GM21390 (cell line): Measurements from ENCODE around the gene ACAP3.
"Not testable (repeated sequence)": the region's sequence is repeated elsewhere in the genome, so short reads cannot be mapped to it uniquely, and the experiment has no call there.

Source experiments
- ATAC-seq: cut with Tn5 transposase; IDR thresholded peaks from one replicate; pipeline ENCODE4 v1.9.1; 2021; ENCODE audit not compliant: unreplicated experiment

Gene ACAP3

GRCh38 chr1:1317420-1317819 lies 9.7 kb upstream of the ACAP3 start:
- no peak for ATAC-seq

GRCh38 chr1:1316199-1316598 lies 8.5 kb upstream of the ACAP3 start:
- not testable (repeated sequence) for ATAC-seq

GRCh38 chr1:1315435-1315954 lies 7.8 kb upstream of the ACAP3 start:
- no peak for ATAC-seq

- ATAC-seq, result no peak
Measured at GRCh38 chr1:1314678-1315335, 7.1 kb upstream of the ACAP3 start.

GRCh38 chr1:1314237-1314586 lies 6.5 kb upstream of the ACAP3 start:
- no peak for ATAC-seq

GRCh38 chr1:1313500-1314236 lies 5.9 kb upstream of the ACAP3 start:
- no peak for ATAC-seq

GRCh38 chr1:1312450-1313314 lies 5.0 kb upstream of the ACAP3 start:
- no peak for ATAC-seq

- ATAC-seq, result no peak
Measured at GRCh38 chr1:1311107-1312104, 3.7 kb upstream of the ACAP3 start.

- no peak for ATAC-seq
Measured at GRCh38 chr1:1310476-1311053, 2.8 kb upstream of the ACAP3 start.

- ATAC-seq, result no peak
Measured at GRCh38 chr1:1310109-1310385, 2.3 kb upstream of the ACAP3 start.

GRCh38 chr1:1309251-1310108 lies 1.8 kb upstream of the ACAP3 start:
- no peak for ATAC-seq

GRCh38 chr1:1308756-1309250 lies 1.1 kb upstream of the ACAP3 start:
- peak; percentile 5 for ATAC-seq

- peak; percentile 3 for ATAC-seq
Measured at GRCh38 chr1:1307261-1307922, 338 bp downstream of the ACAP3 start.

- ATAC-seq, result no peak
Measured at GRCh38 chr1:1306661-1307260, 969 bp downstream of the ACAP3 start.

- no peak for ATAC-seq
Measured at GRCh38 chr1:1306070-1306660, 1.6 kb downstream of the ACAP3 start.

GRCh38 chr1:1305300-1306069 lies 2.2 kb downstream of the ACAP3 start:
- ATAC-seq, result no peak
